GM20000 (cell line): Measurements from ENCODE around the gene LSS.
"Not testable (repeated sequence)": the region's sequence is repeated elsewhere in the genome, so short reads cannot be mapped to it uniquely, and the experiment has no call there.

Experiments used
- DNase-seq: peaks from one replicate; pipeline ENCODE4 v3.0.0; 2012; ENCODE audit warnings: low spot score
- TF ChIP-seq, protein P1 (sequence below): IDR thresholded peaks from 2 replicates; pipeline ENCODE4 v1.5.1; 2012; ENCODE audit warnings: mild to moderate bottlenecking, control low read depth; ENCODE audit errors: extremely low read depth, missing control alignments

LSS gene

DNA sequence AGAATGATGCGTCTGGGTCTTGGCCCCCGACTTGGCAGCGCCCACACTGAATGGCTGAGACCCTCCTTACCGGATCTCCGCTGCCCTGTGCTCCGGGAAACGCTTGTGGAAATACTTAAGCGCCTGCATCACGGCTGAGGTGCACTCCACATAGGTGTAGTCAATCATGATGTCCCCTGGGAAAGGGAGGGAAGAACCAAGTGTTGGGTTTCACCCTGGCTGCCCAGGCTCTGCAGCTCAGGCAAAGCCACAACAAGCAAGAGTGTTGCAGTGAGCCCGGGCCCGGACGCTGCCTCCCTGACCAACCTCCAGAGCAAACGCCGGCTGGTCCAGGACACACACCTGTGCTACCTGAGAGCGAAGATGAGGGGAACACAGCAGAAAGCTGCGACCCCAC is 22.8 kb downstream of the LSS start:
- no peak for DNase-seq
- TF ChIP-seq, protein P1, sequence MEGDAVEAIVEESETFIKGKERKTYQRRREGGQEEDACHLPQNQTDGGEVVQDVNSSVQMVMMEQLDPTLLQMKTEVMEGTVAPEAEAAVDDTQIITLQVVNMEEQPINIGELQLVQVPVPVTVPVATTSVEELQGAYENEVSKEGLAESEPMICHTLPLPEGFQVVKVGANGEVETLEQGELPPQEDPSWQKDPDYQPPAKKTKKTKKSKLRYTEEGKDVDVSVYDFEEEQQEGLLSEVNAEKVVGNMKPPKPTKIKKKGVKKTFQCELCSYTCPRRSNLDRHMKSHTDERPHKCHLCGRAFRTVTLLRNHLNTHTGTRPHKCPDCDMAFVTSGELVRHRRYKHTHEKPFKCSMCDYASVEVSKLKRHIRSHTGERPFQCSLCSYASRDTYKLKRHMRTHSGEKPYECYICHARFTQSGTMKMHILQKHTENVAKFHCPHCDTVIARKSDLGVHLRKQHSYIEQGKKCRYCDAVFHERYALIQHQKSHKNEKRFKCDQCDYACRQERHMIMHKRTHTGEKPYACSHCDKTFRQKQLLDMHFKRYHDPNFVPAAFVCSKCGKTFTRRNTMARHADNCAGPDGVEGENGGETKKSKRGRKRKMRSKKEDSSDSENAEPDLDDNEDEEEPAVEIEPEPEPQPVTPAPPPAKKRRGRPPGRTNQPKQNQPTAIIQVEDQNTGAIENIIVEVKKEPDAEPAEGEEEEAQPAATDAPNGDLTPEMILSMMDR: no peak

GRCh38 chr21:46205166-46205565 is 23.4 kb downstream of the LSS start:
- TF ChIP-seq, protein P1: no peak
- no peak for DNase-seq

- TF ChIP-seq, protein P1: no peak
- DNase-seq: no peak
Observed at GRCh38 chr21:46203203-46203600, 25.4 kb downstream of the LSS start.

GRCh38 chr21:46202592-46203202 is 25.9 kb downstream of the LSS start:
- DNase-seq: no peak
- TF ChIP-seq, protein P1: no peak

GRCh38 chr21:46200877-46201803 is 27.4 kb downstream of the LSS start:
- DNase-seq: not testable (repeated sequence)

- no peak for DNase-seq
- TF ChIP-seq, protein P1: no peak
Observed at GRCh38 chr21:46199436-46200373, 28.9 kb downstream of the LSS start.

GRCh38 chr21:46196733-46197132 is 31.8 kb downstream of the LSS start:
- TF ChIP-seq, protein P1: no peak
- no peak for DNase-seq
